ENCODE measurements around the gene L2HGDH.
A peak's percentile ranks its signal among the peaks of the same experiment; 100 is the strongest.

GRCh38 chr14:50260511-50260910 is 51.5 kb downstream of the L2HGDH start:
- peak; percentile 67 for TF ChIP-seq CTCF (conservative IDR thresholded peaks at IDR 0.05)
- no peak for TF ChIP-seq EZH2 (IDR thresholded peaks at IDR 0.05; ENCODE audit: low read depth)

All from PC-9 (cell line).